HG02870 (cell line): Measurements from ENCODE around the gene ELF3.
"Not testable (repeated sequence)": the region's sequence is repeated elsewhere in the genome, so short reads cannot be mapped to it uniquely, and the experiment has no call there.

Experiments used
- ATAC-seq: cut with Tn5 transposase; IDR thresholded peaks from one replicate; pipeline ENCODE4 v1.9.1; 2021; ENCODE audit warnings: mild to moderate bottlenecking, moderate library complexity; ENCODE audit not compliant: unreplicated experiment

Gene ELF3

GRCh38 chr1:202007805-202008489 is 2.4 kb upstream of the ELF3 start:
- ATAC-seq: no peak

DNA sequence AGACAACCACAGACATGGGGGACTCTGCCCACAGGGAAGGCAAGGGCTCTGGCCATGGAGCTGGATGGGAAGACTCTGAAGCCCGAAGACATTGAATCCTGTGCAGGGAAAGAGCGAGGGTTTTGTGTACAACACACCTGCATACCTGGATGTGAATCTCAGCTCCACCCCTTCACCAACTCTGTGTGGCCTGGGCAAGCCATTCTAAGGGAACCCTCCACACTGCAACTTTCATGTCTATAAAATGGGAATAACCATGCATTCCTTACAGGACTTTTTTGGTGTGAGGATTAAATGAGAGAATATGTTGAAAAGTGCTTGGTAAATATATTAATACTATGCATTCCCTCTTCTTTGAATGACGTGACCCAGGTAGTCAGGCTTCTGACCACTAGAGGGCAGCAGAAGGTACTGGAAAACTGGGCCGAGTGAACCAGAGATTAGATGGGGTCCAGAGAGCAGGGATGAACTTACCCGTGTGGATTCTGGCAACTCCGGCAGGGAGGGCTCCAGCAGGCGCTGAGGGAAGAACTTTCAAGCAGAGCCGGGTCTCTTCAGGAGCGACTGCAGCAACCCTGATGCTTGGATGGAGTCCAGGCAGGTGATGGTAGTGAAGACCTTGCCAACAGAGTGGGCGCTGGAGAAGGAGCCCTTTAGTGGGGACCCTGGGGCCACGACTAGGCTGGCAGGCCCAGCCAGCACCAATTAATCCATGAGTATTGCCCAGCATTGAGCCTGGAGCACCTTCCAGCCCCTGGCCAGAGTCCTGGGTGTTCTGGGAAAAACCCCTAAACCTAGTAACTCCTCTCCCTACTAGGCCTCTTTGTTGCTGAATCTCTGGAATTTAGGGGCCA is 834 bp upstream of the ELF3 start:
- no peak for ATAC-seq

GRCh38 chr1:202011994-202012393 is 1.6 kb downstream of the ELF3 start:
- ATAC-seq: no peak

GRCh38 chr1:202012544-202013478 is 2.4 kb downstream of the ELF3 start:
- no peak for ATAC-seq

DNA sequence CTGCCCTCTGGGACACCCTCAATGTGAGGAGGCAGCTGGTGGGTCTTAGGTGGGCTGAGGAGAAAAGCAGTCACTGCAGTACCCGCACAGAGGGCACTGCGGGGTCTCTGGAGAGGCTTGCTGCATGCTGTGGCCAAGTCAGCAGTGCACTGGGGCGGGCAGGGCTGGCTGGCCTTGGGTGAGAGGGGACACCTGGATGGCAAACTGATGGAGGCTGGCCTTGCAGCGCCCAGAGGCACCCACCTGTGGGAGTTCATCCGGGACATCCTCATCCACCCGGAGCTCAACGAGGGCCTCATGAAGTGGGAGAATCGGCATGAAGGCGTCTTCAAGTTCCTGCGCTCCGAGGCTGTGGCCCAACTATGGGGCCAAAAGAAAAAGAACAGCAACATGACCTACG is 3.2 kb downstream of the ELF3 start:
- no peak for ATAC-seq

- ATAC-seq: no peak
Measured at GRCh38 chr1:202014060-202014459, 3.7 kb downstream of the ELF3 start.

- ATAC-seq: no peak
Measured at GRCh38 chr1:202014915-202015661, 4.7 kb downstream of the ELF3 start.

DNA sequence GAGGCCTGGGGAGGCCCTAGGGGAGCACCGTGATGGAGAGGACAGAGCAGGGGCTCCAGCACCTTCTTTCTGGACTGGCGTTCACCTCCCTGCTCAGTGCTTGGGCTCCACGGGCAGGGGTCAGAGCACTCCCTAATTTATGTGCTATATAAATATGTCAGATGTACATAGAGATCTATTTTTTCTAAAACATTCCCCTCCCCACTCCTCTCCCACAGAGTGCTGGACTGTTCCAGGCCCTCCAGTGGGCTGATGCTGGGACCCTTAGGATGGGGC is 5.2 kb downstream of the ELF3 start:
- no peak for ATAC-seq

DNA sequence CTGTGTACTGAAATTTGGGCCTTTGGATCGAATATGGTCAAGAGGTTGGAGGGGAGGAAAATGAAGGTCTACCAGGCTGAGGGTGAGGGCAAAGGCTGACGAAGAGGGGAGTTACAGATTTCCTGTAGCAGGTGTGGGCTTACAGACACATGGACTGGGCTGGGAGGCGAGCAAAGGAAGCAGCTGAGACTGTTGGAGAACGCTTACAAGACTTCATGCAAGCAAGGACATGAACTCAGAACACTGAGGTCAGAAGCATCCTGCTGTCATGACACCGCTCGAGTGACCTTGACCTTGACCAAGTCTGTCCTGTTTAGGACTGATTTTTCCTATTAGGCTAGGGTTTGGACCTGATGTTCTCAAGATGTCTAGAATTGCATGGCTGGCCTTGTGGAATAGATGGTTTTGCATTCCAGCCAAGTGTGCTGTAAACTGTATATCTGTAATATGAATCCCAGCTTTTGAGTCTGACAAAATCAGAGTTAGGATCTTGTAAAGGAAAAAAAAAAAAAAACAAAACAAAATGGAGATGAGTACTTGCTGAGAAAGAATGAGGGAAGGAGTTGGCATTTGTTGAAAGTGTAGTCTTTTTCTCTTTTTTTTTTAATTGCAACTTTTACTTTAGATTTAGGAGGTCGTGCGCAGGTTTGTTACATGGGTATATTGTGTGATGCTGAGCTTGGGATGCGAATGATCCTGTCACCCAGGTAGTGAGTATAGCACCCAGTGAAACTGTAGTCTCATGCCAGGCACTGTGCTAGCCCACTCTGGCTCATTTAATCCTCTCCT is 5.8 kb downstream of the ELF3 start:
- ATAC-seq: no peak

DNA sequence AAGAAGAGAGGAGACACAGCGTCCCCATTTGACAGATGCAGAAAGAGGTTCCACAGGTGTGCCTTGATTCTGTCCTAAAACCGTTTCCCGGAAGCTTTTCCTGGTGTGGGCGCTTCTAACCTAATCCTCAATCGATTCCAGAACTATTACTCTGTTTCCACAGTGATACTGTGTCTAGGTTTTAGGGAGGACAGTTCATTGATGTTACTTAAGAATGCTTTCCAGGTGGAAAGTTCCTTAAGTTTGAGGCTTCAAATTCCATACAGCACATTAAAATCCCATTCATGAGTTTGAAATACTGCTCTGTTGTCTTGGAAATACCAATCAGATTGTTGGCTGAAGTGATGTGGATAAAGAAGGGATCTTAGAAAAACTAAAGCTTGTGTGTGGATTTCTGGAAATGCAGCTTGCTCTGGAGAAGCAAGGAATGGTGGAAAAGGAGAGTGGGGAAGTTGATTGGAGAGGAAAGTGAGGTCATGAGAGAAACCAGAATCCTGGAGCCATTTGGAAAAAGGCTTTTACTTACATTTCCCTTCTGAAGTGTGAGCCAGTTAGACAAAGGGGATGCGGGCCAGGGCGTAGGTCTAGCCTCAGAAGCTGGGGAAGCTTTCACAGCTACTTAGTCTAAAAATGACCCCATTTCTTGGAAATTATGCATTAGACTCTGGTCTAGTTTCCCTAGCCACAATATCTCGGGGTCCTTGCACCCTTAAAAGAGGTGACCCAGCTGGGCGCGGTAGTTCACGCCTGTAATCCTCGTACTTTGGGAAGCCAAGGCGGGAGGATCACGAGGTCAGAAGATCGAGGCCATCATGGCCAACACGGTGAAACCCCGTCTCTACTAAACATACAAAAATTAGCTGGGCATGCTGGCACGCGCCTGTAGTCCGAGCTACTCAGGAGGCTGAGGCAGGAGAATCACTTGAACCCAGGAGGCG is 6.7 kb downstream of the ELF3 start:
- ATAC-seq: no peak

- ATAC-seq: no peak
Measured at GRCh38 chr1:202017749-202018467, 7.5 kb downstream of the ELF3 start.

DNA sequence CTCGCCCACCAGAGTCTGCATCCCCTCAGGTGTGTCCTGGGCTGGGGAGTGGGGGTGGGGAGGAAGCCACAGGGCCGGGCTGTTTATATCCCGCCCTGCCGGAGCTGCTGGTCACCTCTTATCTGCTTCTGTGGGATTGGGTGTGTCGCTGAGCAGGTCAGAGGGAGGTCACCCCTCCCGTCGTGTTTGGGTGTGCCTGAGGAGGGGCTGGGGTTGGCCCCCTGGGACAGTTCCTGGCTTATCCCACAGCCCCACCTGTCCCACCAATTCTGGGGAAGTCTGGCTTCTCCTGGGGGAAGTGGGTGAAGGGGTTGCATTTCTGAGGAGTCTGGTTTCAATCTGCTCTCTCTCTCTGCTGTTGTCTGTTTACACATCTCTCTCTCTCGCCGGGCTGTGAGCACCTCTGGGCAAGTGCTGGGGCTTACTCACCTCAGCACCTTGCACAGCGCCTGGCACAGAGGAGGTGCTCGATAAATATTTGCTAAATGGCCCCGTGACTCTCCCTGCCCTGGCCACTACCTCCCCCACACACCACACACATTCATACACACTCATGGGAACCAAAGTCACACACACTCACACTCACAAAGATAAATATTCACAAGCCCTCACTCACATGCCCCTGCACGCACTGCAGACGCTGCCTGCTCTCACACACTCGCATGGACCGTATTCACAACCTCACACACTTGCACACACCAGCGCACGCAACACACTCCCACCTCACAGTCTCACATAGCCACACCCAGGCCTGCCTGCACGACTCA is 8.3 kb downstream of the ELF3 start:
- no peak for ATAC-seq

- not testable (repeated sequence) for ATAC-seq
Measured at GRCh38 chr1:202019235-202019558, 8.8 kb downstream of the ELF3 start.

- no peak for ATAC-seq
Measured at GRCh38 chr1:202023001-202023433, 12.6 kb downstream of the ELF3 start.

DNA sequence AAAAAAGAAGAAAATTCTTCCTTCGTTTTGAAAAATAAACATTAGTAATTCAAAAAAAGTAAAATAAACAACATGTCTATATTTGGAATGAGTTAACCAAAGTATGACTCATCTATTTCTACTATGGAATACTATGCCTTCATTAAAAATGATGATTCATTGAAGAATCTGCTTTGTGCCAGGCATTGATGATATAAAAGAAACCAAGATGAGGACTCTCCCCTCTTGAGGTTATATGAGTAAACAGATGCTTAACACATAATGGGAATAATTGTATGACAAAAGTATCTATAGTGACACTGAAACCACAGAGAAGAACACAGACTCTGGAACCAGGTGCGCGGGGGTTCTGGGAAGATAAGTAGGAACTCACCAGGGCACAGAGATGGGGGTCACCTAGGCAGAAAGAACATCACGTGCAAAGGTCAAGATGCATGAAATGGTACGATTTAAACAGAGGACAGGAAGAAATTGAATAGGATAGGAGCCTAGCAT is 18.8 kb downstream of the ELF3 start:
- no peak for ATAC-seq

DNA sequence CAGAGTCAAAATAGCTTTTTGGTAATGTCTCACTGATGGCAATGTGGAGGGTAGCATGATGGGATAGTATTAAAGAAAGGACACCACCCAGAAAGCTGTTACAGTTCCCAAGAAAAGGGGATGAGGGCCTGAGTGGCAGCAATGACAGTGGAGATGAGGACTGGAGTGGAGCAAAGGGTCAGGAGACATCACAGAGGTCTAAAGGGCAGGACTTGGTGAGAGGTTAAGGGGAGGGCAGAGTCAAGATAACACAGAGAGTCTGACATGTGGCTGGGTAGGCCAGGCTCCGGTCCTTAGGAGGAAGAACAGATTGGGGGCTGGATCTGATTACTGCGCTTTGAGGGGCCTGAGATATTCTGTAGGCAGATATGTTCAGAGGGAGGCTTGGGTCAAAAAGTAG is 19.3 kb downstream of the ELF3 start:
- ATAC-seq: no peak

- no peak for ATAC-seq
Measured at GRCh38 chr1:202031796-202032195, 21.4 kb downstream of the ELF3 start.
